ENCODE results near the gene METTL27.
"Not testable (repeated sequence)": the region's sequence is repeated elsewhere in the genome, so short reads cannot be mapped to it uniquely, and the experiment has no call there.

METTL27 gene

GRCh38 chr7:73791170-73791690, 51.1 kb downstream of the METTL27 start:
- H3K4ac ChIP-seq (ENCODE audit: low read depth in 1 of 2, low read length in 2 of 2); H2BK12ac ChIP-seq (ENCODE audit: low read length in 2 of 2); H2BK120ac ChIP-seq (ENCODE audit: low read depth, low read length); H2BK15ac ChIP-seq (ENCODE audit: low read depth, poor library complexity, severe bottlenecking); H3K36me3 ChIP-seq (ENCODE audit: control insufficient read depth in 1 of 2, insufficient read depth in 2 of 2, low read depth in 1 of 2, low read length in 2 of 2); H3K9me3 ChIP-seq (ENCODE audit: control insufficient read depth, low read length); H3K4me3 ChIP-seq (ENCODE audit: insufficient read depth in 1 of 2, low read depth in 1 of 2, low read length in 2 of 2); H2AK5ac ChIP-seq (ENCODE audit: low read length, severe bottlenecking); H3K9ac ChIP-seq (ENCODE audit: low read length); H3K27ac ChIP-seq (ENCODE audit: low read length, poor library complexity, severe bottlenecking); H3K14ac ChIP-seq (ENCODE audit: low read length in 2 of 2); H3K4me1 ChIP-seq (ENCODE audit: control insufficient read depth, insufficient read depth, low read depth, low read length); H2BK5ac ChIP-seq (ENCODE audit: low read depth, low read length, poor library complexity, severe bottlenecking); H3K4me2 ChIP-seq (ENCODE audit: low read length, poor library complexity, severe bottlenecking); DNase-seq; H3K27me3 ChIP-seq (ENCODE audit: control insufficient read depth in 1 of 2, insufficient read depth in 1 of 2, low read length in 2 of 2); H2AFZ ChIP-seq (ENCODE audit: low read depth, low read length); H3K79me1 ChIP-seq (replicated peaks; ENCODE audit: low read length, poor library complexity, severe bottlenecking); H4K91ac ChIP-seq (ENCODE audit: low read length); H4K8ac ChIP-seq (ENCODE audit: low read length); H3K18ac ChIP-seq (ENCODE audit: low read depth in 1 of 2, low read length in 2 of 2); H3K23ac ChIP-seq (ENCODE audit: low read length in 2 of 2): not testable (repeated sequence)
- 85% methylated on average over 7 of the region's 7 CpGs for WGBS

- H3K36me3 ChIP-seq (ENCODE audit: control insufficient read depth in 1 of 2, insufficient read depth in 2 of 2, low read depth in 1 of 2, low read length in 2 of 2) = no peaks in the 10 kb centered on the region
- no peaks in the 10 kb centered on the region for H3K27me3 ChIP-seq (ENCODE audit: control insufficient read depth in 1 of 2, insufficient read depth in 1 of 2, low read length in 2 of 2)
- no peak overlapping the region for H4K91ac ChIP-seq (ENCODE audit: low read length)
- H3K18ac ChIP-seq (ENCODE audit: low read depth in 1 of 2, low read length in 2 of 2) = no peak overlapping the region
- no peak overlapping the region for H3K4me3 ChIP-seq (ENCODE audit: insufficient read depth in 1 of 2, low read depth in 1 of 2, low read length in 2 of 2)
- H3K4me1 ChIP-seq (ENCODE audit: control insufficient read depth, insufficient read depth, low read depth, low read length) = peaks cover 2% of the 10 kb centered on the region
- no peak overlapping the region for H3K23ac ChIP-seq (ENCODE audit: low read length in 2 of 2)
- no peaks in the 10 kb centered on the region for H3K79me1 ChIP-seq (replicated peaks; ENCODE audit: low read length, poor library complexity, severe bottlenecking)
- H3K27ac ChIP-seq (ENCODE audit: low read length, poor library complexity, severe bottlenecking) = no peak overlapping the region
- no peak overlapping the region for H2BK15ac ChIP-seq (ENCODE audit: low read depth, poor library complexity, severe bottlenecking)
- no peak for DNase-seq
- H4K8ac ChIP-seq (ENCODE audit: low read length) = no peak overlapping the region
- H3K14ac ChIP-seq (ENCODE audit: low read length in 2 of 2) = no peak overlapping the region
- no peak overlapping the region for H3K4me2 ChIP-seq (ENCODE audit: low read length, poor library complexity, severe bottlenecking)
- no peak overlapping the region for H2AFZ ChIP-seq (ENCODE audit: low read depth, low read length)
- H3K4ac ChIP-seq (ENCODE audit: low read depth in 1 of 2, low read length in 2 of 2) = no peak overlapping the region
- H3K9me3 ChIP-seq (ENCODE audit: control insufficient read depth, low read length) = no peaks in the 10 kb centered on the region
- no peak overlapping the region for H2BK120ac ChIP-seq (ENCODE audit: low read depth, low read length)
- H2BK12ac ChIP-seq (ENCODE audit: low read length in 2 of 2) = no peak overlapping the region
- H2AK5ac ChIP-seq (ENCODE audit: low read length, severe bottlenecking) = no peak overlapping the region
- H2BK5ac ChIP-seq (ENCODE audit: low read depth, low read length, poor library complexity, severe bottlenecking) = no peak overlapping the region
- no peak overlapping the region for H3K9ac ChIP-seq (ENCODE audit: low read length)
- WGBS = 91% methylated on average over 4 of the region's 4 CpGs
Observed at GRCh38 chr7:73789051-73789450, 53.3 kb downstream of the METTL27 start.

GRCh38 chr7:73787786-73788048, 54.6 kb downstream of the METTL27 start:
- not testable (repeated sequence) for DNase-seq; H3K18ac ChIP-seq (ENCODE audit: low read depth in 1 of 2, low read length in 2 of 2); H3K27ac ChIP-seq (ENCODE audit: low read length, poor library complexity, severe bottlenecking); H3K36me3 ChIP-seq (ENCODE audit: control insufficient read depth in 1 of 2, insufficient read depth in 2 of 2, low read depth in 1 of 2, low read length in 2 of 2); H3K9me3 ChIP-seq (ENCODE audit: control insufficient read depth, low read length); H3K27me3 ChIP-seq (ENCODE audit: control insufficient read depth in 1 of 2, insufficient read depth in 1 of 2, low read length in 2 of 2); H3K9ac ChIP-seq (ENCODE audit: low read length); H2AFZ ChIP-seq (ENCODE audit: low read depth, low read length); H3K4me2 ChIP-seq (ENCODE audit: low read length, poor library complexity, severe bottlenecking); H2BK5ac ChIP-seq (ENCODE audit: low read depth, low read length, poor library complexity, severe bottlenecking); H2BK120ac ChIP-seq (ENCODE audit: low read depth, low read length); H4K91ac ChIP-seq (ENCODE audit: low read length); H3K14ac ChIP-seq (ENCODE audit: low read length in 2 of 2); H3K79me1 ChIP-seq (replicated peaks; ENCODE audit: low read length, poor library complexity, severe bottlenecking); H2AK5ac ChIP-seq (ENCODE audit: low read length, severe bottlenecking); H2BK12ac ChIP-seq (ENCODE audit: low read length in 2 of 2); H3K23ac ChIP-seq (ENCODE audit: low read length in 2 of 2); H3K4ac ChIP-seq (ENCODE audit: low read depth in 1 of 2, low read length in 2 of 2); H2BK15ac ChIP-seq (ENCODE audit: low read depth, poor library complexity, severe bottlenecking); H4K8ac ChIP-seq (ENCODE audit: low read length); H3K4me3 ChIP-seq (ENCODE audit: insufficient read depth in 1 of 2, low read depth in 1 of 2, low read length in 2 of 2); H3K4me1 ChIP-seq (ENCODE audit: control insufficient read depth, insufficient read depth, low read depth, low read length)
- WGBS = no CpG with 5 or more reads among the region's 1 CpG

- no peak overlapping the region for H4K91ac ChIP-seq (ENCODE audit: low read length)
- H3K18ac ChIP-seq (ENCODE audit: low read depth in 1 of 2, low read length in 2 of 2) = no peak overlapping the region
- no peak overlapping the region for H3K14ac ChIP-seq (ENCODE audit: low read length in 2 of 2)
- no peak overlapping the region for H2BK15ac ChIP-seq (ENCODE audit: low read depth, poor library complexity, severe bottlenecking)
- no peak overlapping the region for H3K23ac ChIP-seq (ENCODE audit: low read length in 2 of 2)
- no peaks in the 10 kb centered on the region for H3K36me3 ChIP-seq (ENCODE audit: control insufficient read depth in 1 of 2, insufficient read depth in 2 of 2, low read depth in 1 of 2, low read length in 2 of 2)
- H3K27ac ChIP-seq (ENCODE audit: low read length, poor library complexity, severe bottlenecking) = no peak overlapping the region
- H2BK5ac ChIP-seq (ENCODE audit: low read depth, low read length, poor library complexity, severe bottlenecking) = no peak overlapping the region
- H3K79me1 ChIP-seq (replicated peaks; ENCODE audit: low read length, poor library complexity, severe bottlenecking) = no peaks in the 10 kb centered on the region
- no peak for DNase-seq
- H2BK120ac ChIP-seq (ENCODE audit: low read depth, low read length) = no peak overlapping the region
- H4K8ac ChIP-seq (ENCODE audit: low read length) = no peak overlapping the region
- H3K4me2 ChIP-seq (ENCODE audit: low read length, poor library complexity, severe bottlenecking) = no peak overlapping the region
- no peak overlapping the region for H3K4ac ChIP-seq (ENCODE audit: low read depth in 1 of 2, low read length in 2 of 2)
- no peaks in the 10 kb centered on the region for H3K27me3 ChIP-seq (ENCODE audit: control insufficient read depth in 1 of 2, insufficient read depth in 1 of 2, low read length in 2 of 2)
- no peak overlapping the region for H3K4me3 ChIP-seq (ENCODE audit: insufficient read depth in 1 of 2, low read depth in 1 of 2, low read length in 2 of 2)
- no peaks in the 10 kb centered on the region for H3K9me3 ChIP-seq (ENCODE audit: control insufficient read depth, low read length)
- no peak overlapping the region for H3K9ac ChIP-seq (ENCODE audit: low read length)
- H2AFZ ChIP-seq (ENCODE audit: low read depth, low read length) = no peak overlapping the region
- H2AK5ac ChIP-seq (ENCODE audit: low read length, severe bottlenecking) = no peak overlapping the region
- no CpG with 5 or more reads among the region's 1 CpG for WGBS
- no peak overlapping the region for H2BK12ac ChIP-seq (ENCODE audit: low read length in 2 of 2)
- H3K4me1 ChIP-seq (ENCODE audit: control insufficient read depth, insufficient read depth, low read depth, low read length) = no peaks in the 10 kb centered on the region
Observed at GRCh38 chr7:73786588-73786987, 55.7 kb downstream of the METTL27 start.
